Transverse colon (tissue), 4 donors: ENCODE results near the gene IL12RB2. TPM values are rescaled to one million over a fixed set of nuclear protein-coding genes. Genes with fewer than 3 reads are reported as not detected.

ENCODE experiments used
- DNase-seq: peaks from one replicate; pipeline ENCODE4 v3.0.0-alpha.2; 2019
- H3K27ac ChIP-seq, 4 donors: fragments of 200-600 bp; sonication (generic); 2 replicates each; pipeline ENCODE4 v1.5.1; 2016 to 2018; ENCODE audit warnings: inconsistent platforms in 4 of 4
- H3K27me3 ChIP-seq: fragments of 200-600 bp; sonication (generic); 2 replicates; pipeline ENCODE4 v1.5.1; 2017; ENCODE audit warnings: inconsistent platforms
- H3K36me3 ChIP-seq, 4 donors: fragments of 200-600 bp; sonication (generic); 2 replicates each; pipeline ENCODE4 v1.5.1; 2017 to 2019; ENCODE audit warnings: inconsistent platforms in 4 of 4
- H3K4me1 ChIP-seq, 4 donors: fragments of 200-600 bp; sonication (generic); 2 replicates each; pipeline ENCODE4 v1.5.1; 2017 to 2020; ENCODE audit warnings: inconsistent platforms in 4 of 4
- H3K4me3 ChIP-seq, 4 donors: fragments of 200-600 bp; sonication (generic); 1 replicate in 1 of 4; 2 replicates in 3 of 4; pipeline versions ENCODE4 v1.5.1 to v1.6.1; 2017 to 2019; ENCODE audit warnings: inconsistent platforms in 4 of 4
- H3K9me3 ChIP-seq, 2 donors: fragments of 200-600 bp; sonication (generic); 2 replicates each; pipeline ENCODE4 v1.5.1; 2017 to 2019; ENCODE audit warnings: inconsistent platforms in 2 of 2
- CTCF ChIP-seq, 5 experiments: fragments of 200-600 bp in 3 of 5; fragments of 450-650 bp in 2 of 5; sonication (generic) in 3 of 5; IDR thresholded peaks; 1 replicate in 2 of 5; 2 replicates in 3 of 5; pipeline ENCODE4 v1.5.1; 2016 to 2017; ENCODE audit warnings: antibody characterized with exemption in 5 of 5, inconsistent platforms in 3 of 5, mild to moderate bottlenecking in 2 of 5, moderate library complexity in 1 of 5
- EP300 ChIP-seq: sonication (generic); formaldehyde crosslinking; IDR thresholded peaks from one replicate; pipeline ENCODE4 v1.6.1; 2017; ENCODE audit warnings: antibody characterized with exemption, low read depth
- POLR2A ChIP-seq: fragments of 450-650 bp; IDR thresholded peaks from one replicate; pipeline ENCODE4 v1.6.1; 2016; ENCODE audit warnings: antibody characterized with exemption, mild to moderate bottlenecking, moderate library complexity
- POLR2AphosphoS5 ChIP-seq, 3 donors: sonication (generic); formaldehyde crosslinking; IDR thresholded peaks; one replicate each; pipeline ENCODE4 v1.6.1; 2016; ENCODE audit warnings: antibody characterized with exemption in 3 of 3
- WGBS, 2 donors: methylation state at CpG; one replicate each; pipeline ENCODE4 v1.1.5; 2018; ENCODE audit warnings: low coverage in 1 of 2; 5-methylcytosine and 5-hydroxymethylcytosine counted together
- in situ Hi-C, 4 donors: fragments of 200-750 bp; cut with MboI; loops; one replicate each; pipeline versions ENCODE4 v1.15.0 to v1.15.1; 2017; ENCODE audit warnings: low sequenced_read_pairs in 3 of 4, low pct_ligation_motif_present in 1 of 4, low pct_unique_long_range_greater_than_20kb in 1 of 4
- intact Hi-C: fragments of 100-400 bp; cut with DNase I; formaldehyde crosslinking; loops from one replicate; pipeline ENCODE4 v1.15.1; 2023; ENCODE audit warnings: low total_unique reads
- total RNA-seq, 4 donors: library from RNA; depleted of rRNA; stranded (reverse); fragments of >200 nt; gene quantifications; one replicate each; pipeline ENCODE4 v1.1.0, GENCODE V29; 2016

IL12RB2 gene
- total RNA-seq, 4 donors from 2014 or later, result 1.2 to 3.3 TPM; not detected in 2

- Histone ChIP-seq H3K4me3 (peak within 1 kb of the TSS; percentile 87 to 95 (median 90)), H3K4me1 (peaks cover 6 to 39% (median 22%) of the 10 kb centered on the region in 4 donors), H3K9me3 (no peaks in the 10 kb centered on the region), H3K36me3 (peaks cover 0 to 5% (median 3%) of the 10 kb centered on the region in 4 donors), H3K27me3 (no peaks in the 10 kb centered on the region), H3K27ac (peak within 1 kb of the TSS; percentile 92 to 94 (median 92))
- peak; percentile 96 for DNase-seq
- intact Hi-C loops (no loop called here), in situ Hi-C loops (no loop called here)
- peak; percentile 55 for TF ChIP-seq POLR2A
- TF ChIP-seq POLR2AphosphoS5 (IDR thresholded peaks at IDR 0.05), result peak; percentile 82 to 91 (median 83)
- no peak for TF ChIP-seq EP300
- peak in 1 of 5 experiments; percentile 14 for TF ChIP-seq CTCF (IDR thresholded peaks at IDR 0.05)
- 0 to 1% methylated on average over 8 to 53 of the region's 62 CpGs for WGBS, 2 donors
Measured at GRCh38 chr1:67430358-67431155, 122.9 kb downstream of the IL12RB2 start, which contains the start of gene SERBP1. Gene SERBP1 (minus strand): TSS chr1:67430402. CDS start chr1:67430300, 102 bp downstream.

DNA sequence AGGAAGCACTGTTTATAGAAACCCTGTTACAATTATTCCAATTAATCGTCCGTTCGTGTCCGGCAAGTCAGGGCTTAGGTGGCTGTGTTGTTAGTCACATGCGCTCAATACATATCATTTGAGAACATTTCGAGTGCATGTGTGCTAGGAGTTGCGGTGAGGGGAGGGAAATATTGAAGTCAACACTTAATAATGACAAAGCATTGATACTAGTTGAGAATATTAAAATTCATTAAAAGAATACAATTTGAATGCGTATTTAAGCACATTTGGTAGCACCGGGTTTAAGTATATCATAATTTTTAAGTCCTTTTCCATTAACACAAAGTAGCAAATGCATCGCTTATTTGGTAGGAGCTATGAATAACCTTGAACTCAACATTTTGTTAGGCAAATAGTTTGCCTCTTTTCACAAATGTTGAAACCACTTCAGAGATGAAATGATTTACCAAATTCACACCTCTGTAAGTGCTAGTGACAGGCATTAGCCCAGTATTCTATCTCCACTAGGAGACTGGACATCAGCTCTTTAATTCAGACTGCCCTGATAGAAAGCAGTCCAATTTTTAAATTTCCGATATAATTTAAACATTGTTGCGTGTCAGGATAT, 123.6 kb downstream of the IL12RB2 start:
- in situ Hi-C loops, result no loop called here
- peaks cover 6 to 32% (median 22%) of the 10 kb centered on the region in 4 donors for H3K4me1 ChIP-seq
- intact Hi-C loops, result no loop called here

GRCh38 chr1:67431869-67432578, 124.4 kb downstream of the IL12RB2 start:
- Histone ChIP-seq H3K36me3 (no peaks in the 10 kb centered on the region), H3K27me3 (no peaks in the 10 kb centered on the region), H3K9me3 (no peaks in the 10 kb centered on the region), H3K27ac (peak overlapping the region; percentile 92 to 94 (median 92)), H3K4me1 (peaks cover 6 to 26% (median 16%) of the 10 kb centered on the region in 4 donors), H3K4me3 (no peak overlapping the region)
- no peak for DNase-seq
- TF ChIP-seq EP300, result no peak
- intact Hi-C loops (no loop called here), in situ Hi-C loops (no loop called here)
- WGBS, 2 donors, result 40 to 55% methylated on average over 8 of the region's 8 CpGs

More for the DNA sequence above, 123.6 kb downstream of the IL12RB2 start:
- Histone ChIP-seq H3K36me3 (no peaks in the 10 kb centered on the region), H3K4me3 (peak overlapping the region; percentile 87 to 95 (median 90)), H3K27ac (peak overlapping the region; percentile 92 to 94 (median 92)), H3K27me3 (no peaks in the 10 kb centered on the region), H3K9me3 (no peaks in the 10 kb centered on the region)
- WGBS, 2 donors, result 15 to 17% methylated on average over 12 of the region's 12 CpGs
- no peak for TF ChIP-seq EP300
- TF ChIP-seq POLR2AphosphoS5 (IDR thresholded peaks at IDR 0.05), result no peak
- DNase-seq, result no peak

DNA sequence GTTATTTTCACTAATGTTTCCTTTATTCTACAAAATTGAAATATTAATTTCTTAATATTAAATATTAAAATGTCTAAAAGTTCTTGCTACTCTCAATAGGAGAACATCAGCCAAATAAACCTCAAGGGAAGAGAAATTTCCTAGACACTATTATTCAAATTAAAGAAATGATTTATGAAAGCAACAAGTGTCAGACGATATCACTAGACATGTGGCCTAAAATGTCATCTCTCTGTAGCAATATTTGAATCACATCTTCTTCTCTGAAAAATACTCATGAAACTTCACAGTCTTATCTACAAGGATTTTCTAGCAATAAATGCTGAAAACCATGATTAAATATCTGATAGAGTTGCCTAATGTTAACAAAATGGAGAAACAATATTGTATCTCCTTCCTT, 125.1 kb downstream of the IL12RB2 start:
- in situ Hi-C loops (no loop called here), intact Hi-C loops (no loop called here)
- TF ChIP-seq POLR2AphosphoS5 (IDR thresholded peaks at IDR 0.05) (no peak), POLR2A (no peak), CTCF (IDR thresholded peaks at IDR 0.05) (no peak), EP300 (no peak)
- Histone ChIP-seq H3K27me3 (no peaks in the 10 kb centered on the region), H3K4me3 (no peak overlapping the region), H3K9me3 (no peaks in the 10 kb centered on the region), H3K4me1 (peaks cover 1 to 19% (median 9%) of the 10 kb centered on the region in 4 donors), H3K27ac (no peak overlapping the region), H3K36me3 (no peaks in the 10 kb centered on the region)
- WGBS, 2 donors, result 83 to 100% methylated on average over 1 of the region's 1 CpG
- no peak for DNase-seq
